Measurements from ENCODE around the gene CHAT.

The CHAT gene

GRCh38 chr10:49611166-49611815 lies 2.5 kb upstream of the CHAT start:
- Histone ChIP-seq H3K4me1 (no peaks in the 10 kb centered on the region), H3K9me3 (no peaks in the 10 kb centered on the region), H3K27me3 (ENCODE audit: low read depth) (peaks cover 61% of the 10 kb centered on the region), H3K4me3 (no peak overlapping the region), H3K36me3 (replicated peaks) (no peaks in the 10 kb centered on the region)
- in situ Hi-C loops (cut with MboI; ENCODE audit: low sequenced_read_pairs) = no loop called here
- no peak for DNase-seq (ENCODE audit: low spot score in 2 of 2)

GRCh38 chr10:49611816-49612512 lies 1.9 kb upstream of the CHAT start:
- Histone ChIP-seq H3K4me3 (no peak overlapping the region), H3K27me3 (ENCODE audit: low read depth) (peaks cover 61% of the 10 kb centered on the region), H3K9me3 (no peaks in the 10 kb centered on the region)

DNA sequence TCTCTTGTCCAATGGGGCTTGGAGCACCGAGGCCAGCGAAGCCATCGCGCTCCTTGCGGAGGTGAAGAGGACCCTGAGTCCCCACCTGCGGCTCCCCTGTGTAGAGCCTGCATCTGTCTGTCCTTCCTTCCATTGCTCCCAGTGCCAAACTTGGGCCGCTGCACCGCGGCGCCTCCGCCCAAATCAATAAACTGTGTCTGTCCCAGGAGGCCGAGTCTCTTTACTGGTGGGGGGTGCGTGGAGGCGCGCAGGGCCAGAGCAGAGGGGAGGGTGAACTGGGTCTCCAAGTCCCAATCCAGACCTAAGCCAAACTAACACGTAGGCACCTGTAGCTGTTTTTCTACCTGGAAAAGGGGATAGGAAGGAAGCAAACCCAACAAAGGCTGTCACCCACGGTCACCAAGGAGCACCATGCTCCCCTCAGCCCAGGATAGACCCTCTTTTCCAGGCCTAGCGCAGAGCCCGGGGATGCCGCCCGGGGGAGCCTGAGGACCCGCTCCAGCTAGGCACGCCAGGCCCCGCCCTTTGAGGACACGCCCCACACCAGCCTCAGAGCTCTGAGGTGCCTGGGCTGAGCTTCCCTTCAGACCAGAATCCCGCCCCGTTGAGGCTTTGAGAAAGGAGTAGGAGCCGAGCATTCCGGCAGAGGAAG lies 1.2 kb upstream of the CHAT start:
- H3K36me3 ChIP-seq (replicated peaks) = no peaks in the 10 kb centered on the region
- in situ Hi-C loops (cut with MboI; ENCODE audit: low sequenced_read_pairs) = no loop called here
- peak; percentile 19 to 67 for DNase-seq (ENCODE audit: low spot score in 2 of 2)
- no peak overlapping the region for H3K4me3 ChIP-seq
- no peaks in the 10 kb centered on the region for H3K9me3 ChIP-seq
- H3K4me1 ChIP-seq = no peaks in the 10 kb centered on the region
- peaks cover 60% of the 10 kb centered on the region for H3K27me3 ChIP-seq (ENCODE audit: low read depth)

More at GRCh38 chr10:49611816-49612512, 1.9 kb upstream of the CHAT start:
- Histone ChIP-seq H3K4me1 (no peaks in the 10 kb centered on the region), H3K36me3 (replicated peaks) (no peaks in the 10 kb centered on the region)
- in situ Hi-C loops (cut with MboI; ENCODE audit: low sequenced_read_pairs) = no loop called here
- no peak for DNase-seq (ENCODE audit: low spot score in 2 of 2)

GRCh38 chr10:49613165-49613881 lies 514 bp upstream of the CHAT start:
- no peaks in the 10 kb centered on the region for H3K4me1 ChIP-seq
- H3K27me3 ChIP-seq (ENCODE audit: low read depth) = peaks cover 53% of the 10 kb centered on the region
- no peaks in the 10 kb centered on the region for H3K9me3 ChIP-seq
- no peaks in the 10 kb centered on the region for H3K36me3 ChIP-seq (replicated peaks)
- H3K4me3 ChIP-seq = no peak overlapping the region
- in situ Hi-C loops (cut with MboI; ENCODE audit: low sequenced_read_pairs) = no loop called here
- DNase-seq (ENCODE audit: low spot score in 2 of 2) = peak in 1 of 2 experiments; percentile 0

GRCh38 chr10:49614242-49615198 lies 683 bp downstream of the CHAT start:
- no peaks in the 10 kb centered on the region for H3K4me1 ChIP-seq
- H3K27me3 ChIP-seq (ENCODE audit: low read depth) = peaks cover 45% of the 10 kb centered on the region
- DNase-seq (ENCODE audit: low spot score in 2 of 2) = peak in 1 of 2 experiments; percentile 5
- no peaks in the 10 kb centered on the region for H3K9me3 ChIP-seq
- in situ Hi-C loops (cut with MboI; ENCODE audit: low sequenced_read_pairs) = no loop called here
- no peak overlapping the region for H3K4me3 ChIP-seq
- H3K36me3 ChIP-seq (replicated peaks) = no peaks in the 10 kb centered on the region

DNA sequence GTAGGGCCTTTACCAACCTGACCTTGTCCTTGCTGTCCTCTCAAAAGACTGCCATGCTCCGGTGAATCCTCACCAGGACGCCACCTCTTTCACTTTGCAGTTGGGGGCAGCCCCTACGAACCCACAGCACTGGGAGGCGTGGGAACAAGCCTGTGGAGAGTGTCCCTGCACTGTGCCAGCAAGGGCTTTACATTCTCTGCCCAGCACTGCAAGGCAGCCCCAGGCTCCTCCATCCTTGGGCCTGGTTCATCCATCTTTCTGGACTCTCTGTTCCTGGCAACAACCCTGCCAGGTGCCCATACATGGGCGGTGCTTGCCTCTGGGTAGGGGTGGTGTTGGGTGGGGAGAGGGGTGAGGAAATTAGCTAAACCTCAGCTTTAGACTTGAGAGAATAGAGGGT lies 1.4 kb downstream of the CHAT start:
- H3K27me3 ChIP-seq (ENCODE audit: low read depth) = peaks cover 43% of the 10 kb centered on the region
- no peaks in the 10 kb centered on the region for H3K4me1 ChIP-seq
- in situ Hi-C loops (cut with MboI; ENCODE audit: low sequenced_read_pairs) = no loop called here
- H3K4me3 ChIP-seq = no peak overlapping the region
- H3K9me3 ChIP-seq = no peaks in the 10 kb centered on the region
- H3K36me3 ChIP-seq (replicated peaks) = no peaks in the 10 kb centered on the region
- peak in 1 of 2 experiments; percentile 2 for DNase-seq (ENCODE audit: low spot score in 2 of 2)

GRCh38 chr10:49615721-49616120 lies 1.9 kb downstream of the CHAT start:
- no peak overlapping the region for H3K4me3 ChIP-seq
- peaks cover 41% of the 10 kb centered on the region for H3K27me3 ChIP-seq (ENCODE audit: low read depth)
- H3K9me3 ChIP-seq = no peaks in the 10 kb centered on the region
- H3K4me1 ChIP-seq = no peaks in the 10 kb centered on the region
- no peaks in the 10 kb centered on the region for H3K36me3 ChIP-seq (replicated peaks)
- no peak for DNase-seq (ENCODE audit: low spot score in 2 of 2)
- in situ Hi-C loops (cut with MboI; ENCODE audit: low sequenced_read_pairs) = no loop called here

GRCh38 chr10:49616421-49617101 lies 2.7 kb downstream of the CHAT start:
- in situ Hi-C loops (cut with MboI; ENCODE audit: low sequenced_read_pairs) = no loop called here
- no peak for DNase-seq (ENCODE audit: low spot score in 2 of 2)

DNA sequence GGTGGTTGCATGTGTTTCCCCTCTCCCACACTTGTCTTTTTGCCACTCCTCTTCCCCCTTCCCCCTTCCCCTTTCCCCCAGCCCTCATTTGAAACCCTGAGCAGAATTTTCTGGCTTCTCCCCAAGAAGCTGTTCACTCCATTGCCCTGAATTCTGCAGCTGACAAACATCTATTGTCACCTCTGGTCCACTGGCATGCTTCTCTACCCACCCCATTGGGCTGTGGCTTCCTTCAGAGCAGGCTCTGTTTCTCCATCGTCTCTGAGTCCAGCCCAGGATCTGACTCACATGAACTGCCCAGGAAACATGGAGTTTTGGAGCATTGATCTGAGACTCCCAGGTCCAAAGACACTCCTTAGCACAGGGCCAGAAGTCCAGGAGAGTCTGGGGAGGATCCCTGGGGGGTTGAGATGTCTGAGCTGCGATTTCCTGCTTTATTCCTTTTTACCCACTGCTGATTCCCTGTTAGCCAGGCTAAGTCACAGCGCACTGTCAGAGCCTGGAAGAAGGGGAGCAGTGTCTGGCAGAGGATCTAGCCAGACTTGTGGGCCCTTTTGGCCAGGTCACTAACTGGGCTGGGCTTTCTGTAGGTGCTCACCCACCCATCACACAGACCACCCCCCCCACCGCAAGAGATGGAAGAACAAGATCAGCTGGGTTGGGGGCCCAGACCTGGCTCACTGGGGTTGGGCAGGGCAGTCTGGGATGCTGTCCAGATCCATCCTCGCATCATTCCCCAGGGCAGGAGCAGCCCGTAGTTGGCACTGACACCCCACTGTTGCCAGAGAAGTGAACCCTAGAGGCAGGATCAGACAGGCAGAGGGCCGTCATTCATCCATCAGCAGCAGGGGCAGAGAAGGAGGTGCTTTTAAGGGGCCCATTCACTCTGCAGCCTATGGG lies 3.5 kb downstream of the CHAT start:
- Histone ChIP-seq H3K27me3 (ENCODE audit: low read depth) (peaks cover 35% of the 10 kb centered on the region), H3K36me3 (replicated peaks) (no peaks in the 10 kb centered on the region), H3K4me3 (no peak overlapping the region), H3K9me3 (no peaks in the 10 kb centered on the region), H3K4me1 (no peaks in the 10 kb centered on the region)
- DNase-seq (ENCODE audit: low spot score in 2 of 2) = no peak
- in situ Hi-C loops (cut with MboI; ENCODE audit: low sequenced_read_pairs) = no loop called here

More at GRCh38 chr10:49616421-49617101, 2.7 kb downstream of the CHAT start:
- Histone ChIP-seq H3K9me3 (no peaks in the 10 kb centered on the region), H3K27me3 (ENCODE audit: low read depth) (peaks cover 36% of the 10 kb centered on the region), H3K4me3 (no peak overlapping the region), H3K36me3 (replicated peaks) (no peaks in the 10 kb centered on the region), H3K4me1 (no peaks in the 10 kb centered on the region)

- Histone ChIP-seq H3K27me3 (ENCODE audit: low read depth) (peaks cover 20% of the 10 kb centered on the region), H3K4me3 (no peak overlapping the region), H3K9me3 (no peaks in the 10 kb centered on the region), H3K4me1 (no peaks in the 10 kb centered on the region), H3K36me3 (replicated peaks) (no peaks in the 10 kb centered on the region)
- no peak for DNase-seq (ENCODE audit: low spot score in 2 of 2)
- in situ Hi-C loops (cut with MboI; ENCODE audit: low sequenced_read_pairs) = no loop called here
Observed at GRCh38 chr10:49618821-49619220, 5.0 kb downstream of the CHAT start.

DNA sequence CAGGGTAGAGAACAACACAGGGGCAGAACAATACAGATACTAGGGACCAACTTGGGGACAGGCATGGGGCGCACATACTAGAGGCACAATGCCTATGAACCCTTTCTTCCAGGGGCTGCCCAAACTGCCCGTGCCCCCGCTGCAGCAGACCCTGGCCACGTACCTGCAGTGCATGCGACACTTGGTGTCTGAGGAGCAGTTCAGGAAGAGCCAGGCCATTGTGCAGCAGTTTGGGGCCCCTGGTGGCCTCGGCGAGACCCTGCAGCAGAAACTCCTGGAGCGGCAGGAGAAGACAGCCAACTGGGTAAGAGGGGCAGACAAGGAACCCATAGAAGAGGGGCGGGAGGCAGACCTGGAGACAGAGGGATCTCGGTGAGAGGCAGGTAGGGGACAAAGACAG lies 5.8 kb downstream of the CHAT start:
- Histone ChIP-seq H3K36me3 (replicated peaks) (no peaks in the 10 kb centered on the region), H3K9me3 (no peaks in the 10 kb centered on the region), H3K27me3 (ENCODE audit: low read depth) (peaks cover 16% of the 10 kb centered on the region), H3K4me3 (no peak overlapping the region), H3K4me1 (no peaks in the 10 kb centered on the region)
- in situ Hi-C loops (cut with MboI; ENCODE audit: low sequenced_read_pairs) = no loop called here
- no peak for DNase-seq (ENCODE audit: low spot score in 2 of 2)

DNA sequence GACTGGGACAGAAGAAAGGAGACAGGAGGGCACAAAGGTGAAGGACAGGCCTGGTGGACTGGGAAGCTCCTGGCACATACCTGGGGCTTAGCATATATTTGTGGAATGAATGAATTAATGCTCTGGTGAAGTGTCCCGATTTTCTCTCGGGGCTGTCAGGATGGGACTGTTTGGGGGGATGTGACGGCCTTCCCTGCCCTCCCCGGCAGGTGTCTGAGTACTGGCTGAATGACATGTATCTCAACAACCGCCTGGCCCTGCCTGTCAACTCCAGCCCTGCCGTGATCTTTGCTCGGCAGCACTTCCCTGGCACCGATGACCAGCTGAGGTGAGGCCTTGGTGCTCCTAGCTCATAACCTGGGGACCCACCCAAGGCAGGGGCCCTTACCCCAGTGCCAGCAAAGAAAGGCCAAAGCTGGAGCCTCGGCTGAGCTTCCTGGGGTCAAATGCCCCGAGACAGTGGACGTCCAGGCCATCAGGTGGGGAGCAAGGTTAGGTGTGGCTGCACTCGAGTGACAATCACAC lies 6.5 kb downstream of the CHAT start:
- Histone ChIP-seq H3K4me3 (no peak overlapping the region), H3K27me3 (ENCODE audit: low read depth) (peaks cover 9% of the 10 kb centered on the region), H3K36me3 (replicated peaks) (no peaks in the 10 kb centered on the region), H3K4me1 (no peaks in the 10 kb centered on the region), H3K9me3 (no peaks in the 10 kb centered on the region)
- in situ Hi-C loops (cut with MboI; ENCODE audit: low sequenced_read_pairs) = no loop called here
- no peak for DNase-seq (ENCODE audit: low spot score in 2 of 2)

Measured in HAP-1 (cell line).